ENCODE measurements around the gene TMCO4.

Gene TMCO4

GRCh38 chr1:19670787-19671186, 128.9 kb downstream of the TMCO4 start:
- no peaks in the 10 kb centered on the region for H3K4me1 ChIP-seq (ENCODE audit: control insufficient read depth, insufficient read depth, low read length)
- ChIA-PET POLR2A (no interaction called here), CTCF (interaction anchor here (1.8 kb wide), 1 partner anchor 9 kb away, joined by 16 read pairs; no protein-coding TSS in a partner anchor)
- H3K4me3 ChIP-seq (ENCODE audit: low read depth, low read length) = no peak overlapping the region
- no peaks in the 10 kb centered on the region for H3K36me3 ChIP-seq (ENCODE audit: control insufficient read depth in 2 of 2, insufficient read depth in 1 of 2, low read length in 2 of 2)
- no peaks in the 10 kb centered on the region for H3K9me3 ChIP-seq (ENCODE audit: control insufficient read depth, insufficient read depth, low read depth, low read length)
- no peak overlapping the region for H3K27ac ChIP-seq (ENCODE audit: extremely low read depth, low read depth, low read length)
- TF ChIP-seq BCL11B (tag by site-specific recombination; IDR thresholded peaks at IDR 0.05; ENCODE audit: low read depth) = no peak
- no peak for TF ChIP-seq CTCF (tag by site-specific recombination; IDR thresholded peaks at IDR 0.05)
- no peak for TF ChIP-seq ZNF266 (tag by site-specific recombination; IDR thresholded peaks at IDR 0.05; ENCODE audit: low read depth)
- TF ChIP-seq GLIS2 (tag by site-specific recombination; IDR thresholded peaks at IDR 0.05) = no peak
- TF ChIP-seq ZFP37 (tag by site-specific recombination; IDR thresholded peaks at IDR 0.05) = no peak
- no peak for TF ChIP-seq ZNF23 (tag by site-specific recombination; IDR thresholded peaks at IDR 0.05; ENCODE audit: borderline replicate concordance)
- TF ChIP-seq ATF2 (tag by site-specific recombination; IDR thresholded peaks at IDR 0.05; ENCODE audit: low read depth) = no peak
- no peak for TF ChIP-seq ZBTB44 (tag by site-specific recombination; IDR thresholded peaks at IDR 0.05)
- no peak for TF ChIP-seq PRDM10 (tag by site-specific recombination; IDR thresholded peaks at IDR 0.05)
- TF ChIP-seq ZNF626 (tag by site-specific recombination; IDR thresholded peaks at IDR 0.05) = no peak
- TF ChIP-seq ZNF624 (tag by site-specific recombination; IDR thresholded peaks at IDR 0.05) = no peak
- no peak for TF ChIP-seq AEBP2 (tag by site-specific recombination; IDR thresholded peaks at IDR 0.05; ENCODE audit: borderline replicate concordance)
- no peak for TF ChIP-seq ZNF510 (tag by site-specific recombination; IDR thresholded peaks at IDR 0.05; ENCODE audit: insufficient replicate concordance)
- no peak for TF ChIP-seq ZBTB17 (tag by site-specific recombination; IDR thresholded peaks at IDR 0.05)
- no peak for TF ChIP-seq ZNF202 (tag by site-specific recombination; IDR thresholded peaks at IDR 0.05; ENCODE audit: borderline replicate concordance)
- no peak for TF ChIP-seq MYNN (tag by site-specific recombination; IDR thresholded peaks at IDR 0.05; ENCODE audit: borderline replicate concordance)
- no peak for TF ChIP-seq MZF1 (tag by site-specific recombination; IDR thresholded peaks at IDR 0.05; ENCODE audit: borderline replicate concordance)
- TF ChIP-seq ZNF518A (tag by site-specific recombination; conservative IDR thresholded peaks at IDR 0.05; ENCODE audit: low read depth) = no peak
- no peak for TF ChIP-seq TRIM28 (IDR thresholded peaks at IDR 0.05; ENCODE audit: borderline replicate concordance, low read length)
